PC-3 (cell line): Measurements from ENCODE around the gene CMTM2. TPM values are rescaled to one million over a fixed set of nuclear protein-coding genes. Genes with fewer than 3 reads are reported as not detected.
A peak's percentile ranks its signal among the peaks of the same experiment; 100 is the strongest.

Experiments used
- ATAC-seq: fragments of 200-7000 bp; cut with Tn5 transposase; 2 replicates; pipeline ENCODE4 v1.9.1; 2020; ENCODE audit warnings: mild to moderate bottlenecking, moderate library complexity
- BruUV-seq: library from RNA; stranded (reverse); fragments of 400-500 nt; replicated peaks from 2 replicates; lab custom pipeline; 2021; lab: Mats Ljungman, UMichigan
- CTCF ChIA-PET: fragments of 300-600 bp; sonication (Branson Sonifier 250); formaldehyde crosslinking; loops from one replicate; lab custom pipeline; 2022; ENCODE audit warnings: antibody characterized with exemption; lab: Charles Lee
- POLR2A ChIA-PET: fragments of 300-600 bp; sonication (Branson Sonifier 250); formaldehyde crosslinking; loops from one replicate; lab custom pipeline; 2022; ENCODE audit warnings: antibody characterized with exemption; ENCODE audit not compliant: unreplicated experiment; lab: Charles Lee
- DNase-seq: peaks from one replicate; pipeline ENCODE4 v3.0.0-alpha.2; 2015
- H2AFZ ChIP-seq: fragments of 300-600 bp; sonication (generic); 2 replicates; pipeline ENCODE4 v1.6.0; 2016; ENCODE audit warnings: antibody characterized with exemption, low read length
- H3F3A ChIP-seq: fragments of 300-600 bp; sonication (generic); one replicate; pipeline ENCODE4 v1.6.0; 2017; ENCODE audit warnings: antibody characterized with exemption, low read length, control low read depth, mild to moderate bottlenecking; ENCODE audit not compliant: unreplicated experiment
- H3K27ac ChIP-seq: fragments of 300-600 bp; sonication (generic); 2 replicates; pipeline ENCODE4 v1.5.1; 2016; ENCODE audit warnings: mild to moderate bottlenecking, low read length
- H3K27me3 ChIP-seq: fragments of 300-600 bp; sonication (generic); 2 replicates; pipeline ENCODE4 v1.6.1; 2016; ENCODE audit warnings: low read length, mixed read lengths
- H3K36me3 ChIP-seq: fragments of 300-600 bp; sonication (generic); 2 replicates; pipeline ENCODE4 v1.6.1; 2016; ENCODE audit warnings: low read depth, mixed run types, low read length, mixed read lengths
- H3K4me1 ChIP-seq: fragments of 300-600 bp; sonication (generic); 2 replicates; pipeline ENCODE4 v1.5.1; 2016; ENCODE audit warnings: low read length; ENCODE audit not compliant: insufficient read depth
- H3K4me2 ChIP-seq: fragments of 300-600 bp; sonication (generic); 2 replicates; pipeline ENCODE4 v1.6.0; 2016; ENCODE audit warnings: low read length
- H3K4me3 ChIP-seq: fragments of 300-600 bp; sonication (generic); 2 replicates; pipeline ENCODE4 v1.5.1; 2016; ENCODE audit warnings: mild to moderate bottlenecking, low read length, mixed read lengths
- H3K79me2 ChIP-seq: fragments of 300-600 bp; sonication (generic); 2 replicates; pipeline ENCODE4 v1.6.1; 2017; ENCODE audit warnings: low read length, mixed read lengths
- H3K9ac ChIP-seq: fragments of 300-600 bp; sonication (generic); 2 replicates; pipeline ENCODE4 v1.6.0; 2016; ENCODE audit warnings: mild to moderate bottlenecking, low read length
- H3K9me2 ChIP-seq: fragments of 300-600 bp; sonication (generic); replicated peaks from 2 replicates; pipeline ENCODE4 v1.6.1; 2016; ENCODE audit warnings: mixed run types, low read length, mixed read lengths
- H3K9me3 ChIP-seq: fragments of 300-600 bp; sonication (generic); 2 replicates; pipeline ENCODE4 v1.6.1; 2016; ENCODE audit warnings: low read length, mixed read lengths
- H4K20me1 ChIP-seq: fragments of 300-600 bp; sonication (generic); 2 replicates; pipeline ENCODE4 v1.6.1; 2016; ENCODE audit warnings: low read length, mixed read lengths
- CTCF ChIP-seq: fragments of 300-600 bp; sonication (generic); conservative IDR thresholded peaks from 2 replicates; pipeline ENCODE4 v1.5.1; 2017; ENCODE audit warnings: antibody characterized with exemption, low read depth, mild to moderate bottlenecking, low read length
- EZH2 ChIP-seq: fragments of 300-600 bp; sonication (generic); IDR thresholded peaks from one replicate; pipeline ENCODE4 v1.6.1; 2017; ENCODE audit warnings: antibody characterized with exemption, mild to moderate bottlenecking, low read length; ENCODE audit not compliant: unreplicated experiment
- EZH2phosphoT487 ChIP-seq: fragments of 300-600 bp; sonication (generic); IDR thresholded peaks from 2 replicates; pipeline ENCODE4 v1.6.1; 2018; ENCODE audit warnings: mild to moderate bottlenecking, antibody characterized with exemption, low read length, borderline replicate concordance
- intact Hi-C: fragments of 100-400 bp; cut with micrococcal nuclease; formaldehyde crosslinking; loops from 2 replicates; pipeline ENCODE4 v1.9.0; 2023
- total RNA-seq: library from RNA; depleted of rRNA; stranded (reverse); fragments of >200 nt; gene quantifications from 2 replicates; pipeline ENCODE4 v1.2.3, GENCODE V29; 2014

Gene CMTM2
- total RNA-seq, 1 experiment from 2014 or later = not detected

GRCh38 chr16:66547101-66547989 is 31.9 kb upstream of the CMTM2 start:
- no peak overlapping the region for H3K27ac ChIP-seq
- POLR2A ChIA-PET = interaction anchor here (0.6 kb wide), 1 partner anchor 35 kb away, joined by 3 read pairs; no protein-coding TSS in a partner anchor
- no peaks in the 10 kb centered on the region for H3K79me2 ChIP-seq
- TF ChIP-seq EZH2phosphoT487 = no peak
- TF ChIP-seq EZH2 = no peak
- no peak for TF ChIP-seq CTCF
- CTCF ChIA-PET = no interaction called here
- no peak overlapping the region for H2AFZ ChIP-seq
- no peak overlapping the region for H3K9ac ChIP-seq
- no peaks in the 10 kb centered on the region for H4K20me1 ChIP-seq
- H3K4me2 ChIP-seq = no peak overlapping the region
- no peaks in the 10 kb centered on the region for H3K9me2 ChIP-seq
- H3K4me3 ChIP-seq = no peak overlapping the region
- intact Hi-C loops = no loop called here
- ATAC-seq (no peak), DNase-seq (no peak)
- H3F3A ChIP-seq = no peaks in the 10 kb centered on the region
- no peaks in the 10 kb centered on the region for H3K9me3 ChIP-seq
- peaks cover 12% of the 10 kb centered on the region; the same call in 1 of the 2 replicates for H3K4me1 ChIP-seq
- no peaks in the 10 kb centered on the region for H3K36me3 ChIP-seq
- BruUV-seq = no TSS peak
- H3K27me3 ChIP-seq = no peaks in the 10 kb centered on the region

GRCh38 chr16:66548068-66548467 is 31.2 kb upstream of the CMTM2 start:
- Histone ChIP-seq H3K9ac (no peak overlapping the region), H3K36me3 (no peaks in the 10 kb centered on the region), H3K27me3 (no peaks in the 10 kb centered on the region), H3K79me2 (peaks cover 6% of the 10 kb centered on the region), H4K20me1 (no peaks in the 10 kb centered on the region), H3K4me2 (no peak overlapping the region), H3K4me1 (peaks cover 18% of the 10 kb centered on the region), H3K9me2 (no peaks in the 10 kb centered on the region), H3F3A (no peaks in the 10 kb centered on the region), H3K27ac (no peak overlapping the region), H3K9me3 (no peaks in the 10 kb centered on the region), H2AFZ (no peak overlapping the region), H3K4me3 (no peak overlapping the region)
- no peak for DNase-seq
- no TSS peak for BruUV-seq
- POLR2A ChIA-PET = interaction anchor here (0.6 kb wide), 1 partner anchor 36 kb away, joined by 3 read pairs; no protein-coding TSS in a partner anchor
- TF ChIP-seq EZH2phosphoT487 (no peak), CTCF (no peak), EZH2 (no peak)
- CTCF ChIA-PET = no interaction called here
- intact Hi-C loops = no loop called here
- ATAC-seq = no peak

- intact Hi-C loops = no loop called here
- ATAC-seq (no peak), DNase-seq (no peak)
- Histone ChIP-seq H3K79me2 (peaks cover 14% of the 10 kb centered on the region), H4K20me1 (no peaks in the 10 kb centered on the region), H3K9me2 (no peaks in the 10 kb centered on the region), H3K36me3 (no peaks in the 10 kb centered on the region), H3K4me1 (peaks cover 21% of the 10 kb centered on the region), H3K4me3 (peak overlapping the region; percentile 70), H3K27ac (no peak overlapping the region), H3K27me3 (no peaks in the 10 kb centered on the region), H3F3A (no peaks in the 10 kb centered on the region), H3K4me2 (peak overlapping the region; percentile 76), H3K9me3 (no peaks in the 10 kb centered on the region), H3K9ac (0 out of 2 replicates have a peak overlapping the region, but pooled peaks have one; percentile 80), H2AFZ (no peak overlapping the region)
- no TSS peak for BruUV-seq
- ChIA-PET POLR2A (no interaction called here), CTCF (no interaction called here)
- TF ChIP-seq CTCF (no peak), EZH2 (no peak), EZH2phosphoT487 (no peak)
Observed at GRCh38 chr16:66548868-66549267, 30.4 kb upstream of the CMTM2 start.
